RWPE1 (cell line): ENCODE measurements around the gene NYAP2.

Experiments
- CTCF ChIA-PET: fragments of 350-600 bp; sonication (Branson Sonifier 250); formaldehyde crosslinking; extraction: SDS; loops from one replicate; lab custom pipeline; 2021; lab: Yijun Ruan, JAX
- POLR2A ChIA-PET: fragments of 400-600 bp; formaldehyde crosslinking; extraction: SDS; loops from one replicate; lab custom pipeline; 2020; ENCODE audit warnings: antibody characterized with exemption; ENCODE audit not compliant: low non-redundant PET; lab: Yijun Ruan, JAX
- DNase-seq: peaks from one replicate; pipeline ENCODE4 v3.0.0; 2012; ENCODE audit warnings: low spot score
- H3K27ac ChIP-seq: fragments of 450-650 bp; 2 replicates; pipeline ENCODE4 v1.5.1; 2017
- TF ChIP-seq, protein P1 (sequence below): fragments of 450-650 bp; conservative IDR thresholded peaks from 2 replicates; pipeline ENCODE4 v1.5.1; 2017; ENCODE audit warnings: low read depth, mild to moderate bottlenecking

NYAP2 gene

DNA sequence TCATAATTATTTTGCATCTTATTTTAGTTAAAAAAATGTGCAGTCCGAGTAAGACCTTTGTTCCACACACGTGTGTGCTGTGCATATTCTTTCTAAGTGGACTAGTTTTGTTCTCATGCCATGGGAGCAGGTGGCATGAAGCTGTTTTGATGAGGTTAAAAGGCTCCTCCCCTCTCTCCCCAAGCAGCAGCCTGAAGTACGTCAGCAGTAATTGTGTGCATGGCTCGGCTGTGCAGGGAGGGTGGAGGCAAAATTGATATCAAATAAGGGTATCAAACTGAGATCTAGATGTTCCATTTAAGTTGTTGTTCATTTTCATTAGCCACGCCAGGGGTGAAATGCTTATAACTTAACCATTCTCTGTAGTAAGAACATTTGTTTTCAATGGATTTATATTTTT lies at the start of gene NYAP2:
Gene NYAP2 (plus strand): TSS at position 207 of the 400 bp plus-strand sequence. CDS start 9,171 bp downstream, outside the sequence.
- ChIA-PET POLR2A (no interaction called here), CTCF (no interaction called here)
- TF ChIP-seq, protein P1, sequence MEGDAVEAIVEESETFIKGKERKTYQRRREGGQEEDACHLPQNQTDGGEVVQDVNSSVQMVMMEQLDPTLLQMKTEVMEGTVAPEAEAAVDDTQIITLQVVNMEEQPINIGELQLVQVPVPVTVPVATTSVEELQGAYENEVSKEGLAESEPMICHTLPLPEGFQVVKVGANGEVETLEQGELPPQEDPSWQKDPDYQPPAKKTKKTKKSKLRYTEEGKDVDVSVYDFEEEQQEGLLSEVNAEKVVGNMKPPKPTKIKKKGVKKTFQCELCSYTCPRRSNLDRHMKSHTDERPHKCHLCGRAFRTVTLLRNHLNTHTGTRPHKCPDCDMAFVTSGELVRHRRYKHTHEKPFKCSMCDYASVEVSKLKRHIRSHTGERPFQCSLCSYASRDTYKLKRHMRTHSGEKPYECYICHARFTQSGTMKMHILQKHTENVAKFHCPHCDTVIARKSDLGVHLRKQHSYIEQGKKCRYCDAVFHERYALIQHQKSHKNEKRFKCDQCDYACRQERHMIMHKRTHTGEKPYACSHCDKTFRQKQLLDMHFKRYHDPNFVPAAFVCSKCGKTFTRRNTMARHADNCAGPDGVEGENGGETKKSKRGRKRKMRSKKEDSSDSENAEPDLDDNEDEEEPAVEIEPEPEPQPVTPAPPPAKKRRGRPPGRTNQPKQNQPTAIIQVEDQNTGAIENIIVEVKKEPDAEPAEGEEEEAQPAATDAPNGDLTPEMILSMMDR = no peak
- DNase-seq = no peak
- no peak within 1 kb of the TSS for H3K27ac ChIP-seq

DNA sequence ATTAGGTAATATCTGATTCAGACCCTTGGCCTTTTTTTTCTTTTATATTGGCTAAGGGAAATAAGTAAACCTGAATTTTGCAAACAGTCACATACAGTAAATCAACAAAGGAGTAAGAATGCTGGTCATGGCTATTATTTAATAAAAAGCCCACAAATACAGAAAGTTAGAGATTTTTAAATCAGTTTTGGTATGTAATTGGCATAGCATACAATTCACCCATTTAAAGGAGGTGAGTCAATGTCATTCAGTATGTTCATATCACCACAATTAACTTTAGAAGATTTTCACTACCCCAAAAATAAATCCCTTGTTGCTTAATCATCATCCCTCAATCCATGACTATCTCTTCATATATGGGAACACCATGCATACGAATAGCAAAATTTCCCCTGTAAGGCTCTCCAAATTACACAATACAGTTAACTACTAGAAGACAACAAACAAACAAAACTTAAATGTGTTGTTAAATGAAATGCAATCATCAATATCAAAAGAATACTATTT lies 45.9 kb upstream of the NYAP2 start:
- ChIA-PET POLR2A (no interaction called here), CTCF (no interaction called here)

DNA sequence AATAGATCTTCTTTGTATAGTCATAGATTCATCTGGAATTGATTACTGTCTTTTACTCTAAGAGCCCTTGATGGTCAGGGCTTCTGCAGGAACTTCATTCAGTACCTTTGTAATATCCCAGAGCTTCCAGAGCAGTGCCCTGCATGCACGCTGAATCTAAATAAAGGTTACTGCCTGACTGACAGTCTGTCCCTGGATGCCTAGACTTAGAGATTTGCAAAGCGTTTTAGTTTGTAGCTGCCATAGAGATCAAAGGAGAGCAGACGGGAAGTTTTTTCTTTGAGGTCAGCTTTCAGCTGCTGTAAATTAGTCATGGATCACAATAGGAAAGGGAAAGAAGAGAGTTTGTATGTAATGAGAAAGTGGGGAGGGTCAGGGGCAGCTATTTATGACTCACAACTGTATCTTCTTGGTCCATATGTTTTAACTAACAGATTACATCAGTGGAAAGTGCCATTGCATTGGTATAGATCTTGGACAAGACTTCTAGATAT lies 45.2 kb upstream of the NYAP2 start:
- POLR2A ChIA-PET = no interaction called here
- CTCF ChIA-PET = no interaction called here
- TF ChIP-seq, protein P1 = no peak
- H3K27ac ChIP-seq = no peak overlapping the region
- no peak for DNase-seq

More for the DNA sequence above, 45.9 kb upstream of the NYAP2 start:
- DNase-seq = no peak
- no peak overlapping the region for H3K27ac ChIP-seq
- TF ChIP-seq, protein P1 = no peak

DNA sequence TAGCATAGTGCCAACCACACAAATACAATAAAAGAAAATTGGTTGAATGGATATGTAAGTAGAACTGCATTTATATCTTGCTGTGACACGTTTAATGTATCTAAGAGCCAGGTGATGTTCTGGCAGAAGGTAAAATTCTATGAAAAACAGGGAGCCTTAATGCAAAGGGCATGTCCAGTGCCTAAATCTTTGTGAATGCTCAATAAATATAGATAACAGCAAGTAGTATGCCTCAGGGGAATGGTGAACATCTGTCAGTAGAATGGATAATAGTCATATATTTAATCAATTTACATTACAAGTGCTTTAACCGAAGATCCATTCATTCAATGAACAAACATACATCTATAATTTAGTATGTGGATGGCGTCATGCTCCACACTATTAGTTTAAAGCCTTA lies 43.7 kb upstream of the NYAP2 start:
- POLR2A ChIA-PET = no interaction called here
- H3K27ac ChIP-seq = no peak overlapping the region
- TF ChIP-seq, protein P1 = no peak
- CTCF ChIA-PET = no interaction called here
- no peak for DNase-seq

DNA sequence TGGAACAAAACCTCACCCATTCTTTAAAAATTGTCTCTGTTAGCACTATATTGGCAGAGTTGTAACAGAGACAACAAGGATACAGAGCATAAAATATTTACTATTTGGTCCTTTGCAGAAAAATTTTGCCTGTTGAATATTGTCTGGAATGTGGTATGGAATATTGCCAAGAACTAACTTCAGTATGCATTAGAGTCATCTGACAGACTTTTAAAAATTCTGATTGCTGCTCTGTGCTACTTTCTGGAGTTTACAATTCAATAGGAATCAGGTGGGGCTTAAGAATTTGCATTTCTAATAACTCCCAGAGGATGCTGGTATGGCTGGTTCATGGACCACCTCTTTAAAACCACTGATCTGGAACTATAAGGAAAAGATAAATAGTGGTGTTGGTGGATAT lies 32.8 kb upstream of the NYAP2 start:
- POLR2A ChIA-PET = no interaction called here

DNA sequence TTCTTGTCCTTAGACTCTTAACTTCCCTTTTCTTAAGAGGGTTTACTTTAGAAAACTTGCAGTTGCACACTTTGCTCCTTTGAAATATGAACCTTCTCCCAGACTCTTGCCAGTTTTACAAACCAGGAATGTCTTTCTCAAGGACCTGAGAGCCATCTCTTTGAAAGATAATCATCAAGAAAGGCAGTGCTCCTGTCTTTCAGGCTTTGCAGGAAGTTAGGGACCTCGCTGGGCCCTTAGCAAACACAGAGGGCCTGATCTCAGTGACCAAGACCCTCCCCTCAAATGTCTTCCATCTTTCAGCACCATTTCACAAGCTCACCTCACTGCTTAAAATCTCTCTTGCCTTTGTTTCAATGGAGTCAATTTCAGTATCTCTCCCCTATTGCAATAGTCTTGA lies 32.0 kb upstream of the NYAP2 start:
- ChIA-PET CTCF (interaction anchor here (0.6 kb wide), 1 partner anchor 144 kb away, joined by 3 read pairs; no protein-coding TSS in a partner anchor), POLR2A (no interaction called here)
- DNase-seq = no peak
- TF ChIP-seq, protein P1 = no peak
- no peak overlapping the region for H3K27ac ChIP-seq

More for the DNA sequence above, 32.8 kb upstream of the NYAP2 start:
- H3K27ac ChIP-seq = no peak overlapping the region
- CTCF ChIA-PET = no interaction called here
- DNase-seq = no peak
- TF ChIP-seq, protein P1 = no peak
